Measurements from ENCODE around the gene TFPI2. TPM values are rescaled to one million over a fixed set of nuclear protein-coding genes. Genes with fewer than 3 reads are reported as not detected.

Gene TFPI2
- total RNA-seq, 1 donor from 2014 or later: 14.1 TPM

GRCh38 chr7:93855797-93856196 lies 34.8 kb downstream of the TFPI2 start:
- Mint-ChIP-seq H3K9me3 (ENCODE audit: low read depth) (peaks cover 3% of the 10 kb centered on the region), H3K4me3 (ENCODE audit: unreplicated experiment) (no peak overlapping the region), H3K27me3 (ENCODE audit: low read depth) (peaks cover 4% of the 10 kb centered on the region), H3K27ac (ENCODE audit: unreplicated experiment) (no peak overlapping the region), H3K4me1 (ENCODE audit: low read depth) (no peaks in the 10 kb centered on the region), H3K36me3 (ENCODE audit: low read depth) (no peaks in the 10 kb centered on the region)
- no peak for DNase-seq (ENCODE audit: low spot score)
- TF ChIP-seq, protein P1, sequence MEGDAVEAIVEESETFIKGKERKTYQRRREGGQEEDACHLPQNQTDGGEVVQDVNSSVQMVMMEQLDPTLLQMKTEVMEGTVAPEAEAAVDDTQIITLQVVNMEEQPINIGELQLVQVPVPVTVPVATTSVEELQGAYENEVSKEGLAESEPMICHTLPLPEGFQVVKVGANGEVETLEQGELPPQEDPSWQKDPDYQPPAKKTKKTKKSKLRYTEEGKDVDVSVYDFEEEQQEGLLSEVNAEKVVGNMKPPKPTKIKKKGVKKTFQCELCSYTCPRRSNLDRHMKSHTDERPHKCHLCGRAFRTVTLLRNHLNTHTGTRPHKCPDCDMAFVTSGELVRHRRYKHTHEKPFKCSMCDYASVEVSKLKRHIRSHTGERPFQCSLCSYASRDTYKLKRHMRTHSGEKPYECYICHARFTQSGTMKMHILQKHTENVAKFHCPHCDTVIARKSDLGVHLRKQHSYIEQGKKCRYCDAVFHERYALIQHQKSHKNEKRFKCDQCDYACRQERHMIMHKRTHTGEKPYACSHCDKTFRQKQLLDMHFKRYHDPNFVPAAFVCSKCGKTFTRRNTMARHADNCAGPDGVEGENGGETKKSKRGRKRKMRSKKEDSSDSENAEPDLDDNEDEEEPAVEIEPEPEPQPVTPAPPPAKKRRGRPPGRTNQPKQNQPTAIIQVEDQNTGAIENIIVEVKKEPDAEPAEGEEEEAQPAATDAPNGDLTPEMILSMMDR (IDR thresholded peaks at IDR 0.05): no peak

DNA sequence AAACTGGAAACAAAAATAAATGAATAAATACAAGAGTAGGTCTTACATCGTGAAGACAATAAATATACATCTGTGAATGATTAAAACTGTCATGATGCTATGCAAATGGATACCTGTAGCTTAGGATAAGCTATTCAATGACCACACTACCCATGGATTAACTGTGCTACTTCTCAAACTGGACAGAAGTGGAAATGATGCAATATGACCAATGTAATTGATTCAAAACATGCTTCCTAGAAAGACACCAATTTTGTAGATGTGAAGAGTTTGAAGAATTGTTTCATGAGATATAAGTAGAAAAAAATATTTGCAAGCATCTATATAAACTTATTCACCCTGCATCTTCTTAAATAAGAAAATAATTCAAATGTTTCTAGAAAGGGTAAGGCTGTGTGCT lies 36.1 kb downstream of the TFPI2 start:
- peaks cover 2% of the 10 kb centered on the region for H3K4me1 Mint-ChIP-seq (ENCODE audit: low read depth)
- DNase-seq (ENCODE audit: low spot score): no peak
- no peak overlapping the region for H3K27ac Mint-ChIP-seq (ENCODE audit: unreplicated experiment)
- H3K27me3 Mint-ChIP-seq (ENCODE audit: low read depth): peaks cover 4% of the 10 kb centered on the region
- TF ChIP-seq, protein P1 (IDR thresholded peaks at IDR 0.05): no peak
- peaks cover 3% of the 10 kb centered on the region for H3K9me3 Mint-ChIP-seq (ENCODE audit: low read depth)
- H3K4me3 Mint-ChIP-seq (ENCODE audit: unreplicated experiment): no peak overlapping the region
- no peaks in the 10 kb centered on the region for H3K36me3 Mint-ChIP-seq (ENCODE audit: low read depth)

- TF ChIP-seq, protein P1 (IDR thresholded peaks at IDR 0.05): no peak
- Mint-ChIP-seq H3K4me3 (ENCODE audit: unreplicated experiment) (no peak overlapping the region), H3K4me1 (ENCODE audit: low read depth) (peaks cover 2% of the 10 kb centered on the region)
Measured at GRCh38 chr7:93851536-93851935, 39.0 kb downstream of the TFPI2 start.

DNA sequence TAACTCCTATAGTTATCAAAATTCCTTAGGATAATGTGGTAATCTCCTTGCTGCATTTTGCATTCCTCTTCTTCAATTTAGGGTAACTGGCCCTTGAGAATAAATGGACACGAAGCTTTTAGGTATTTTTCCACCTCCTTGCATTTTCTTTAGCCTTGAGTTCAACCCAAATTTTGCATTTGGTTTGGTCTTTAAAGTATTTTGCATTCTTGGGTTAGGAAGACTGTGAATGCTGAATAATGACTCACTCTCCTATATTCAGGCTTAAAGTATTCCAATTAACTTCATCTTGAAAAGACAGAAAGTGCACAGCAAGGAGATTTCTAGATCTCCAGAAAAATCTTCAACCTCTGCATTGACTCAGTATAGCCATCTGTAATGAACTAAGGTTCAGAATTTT lies 47.3 kb downstream of the TFPI2 start:
- Mint-ChIP-seq H3K4me3 (ENCODE audit: unreplicated experiment) (no peak overlapping the region), H3K27ac (ENCODE audit: unreplicated experiment) (no peak overlapping the region), H3K36me3 (ENCODE audit: low read depth) (no peaks in the 10 kb centered on the region), H3K4me1 (ENCODE audit: low read depth) (peaks cover 22% of the 10 kb centered on the region), H3K9me3 (ENCODE audit: low read depth) (no peaks in the 10 kb centered on the region), H3K27me3 (ENCODE audit: low read depth) (peaks cover 13% of the 10 kb centered on the region)
- TF ChIP-seq, protein P1 (IDR thresholded peaks at IDR 0.05): no peak
- DNase-seq (ENCODE audit: low spot score): no peak

More at GRCh38 chr7:93851536-93851935, 39.0 kb downstream of the TFPI2 start:
- H3K9me3 Mint-ChIP-seq (ENCODE audit: low read depth): peaks cover 3% of the 10 kb centered on the region
- no peaks in the 10 kb centered on the region for H3K36me3 Mint-ChIP-seq (ENCODE audit: low read depth)
- H3K27me3 Mint-ChIP-seq (ENCODE audit: low read depth): peaks cover 4% of the 10 kb centered on the region
- no peak overlapping the region for H3K27ac Mint-ChIP-seq (ENCODE audit: unreplicated experiment)
- no peak for DNase-seq (ENCODE audit: low spot score)

GRCh38 chr7:93838966-93839365 lies 51.6 kb downstream of the TFPI2 start:
- TF ChIP-seq, protein P1 (IDR thresholded peaks at IDR 0.05): no peak
- Mint-ChIP-seq H3K9me3 (ENCODE audit: low read depth) (no peaks in the 10 kb centered on the region), H3K36me3 (ENCODE audit: low read depth) (no peaks in the 10 kb centered on the region), H3K4me3 (ENCODE audit: unreplicated experiment) (no peak overlapping the region), H3K27me3 (ENCODE audit: low read depth) (peaks cover 13% of the 10 kb centered on the region), H3K27ac (ENCODE audit: unreplicated experiment) (no peak overlapping the region), H3K4me1 (ENCODE audit: low read depth) (peaks cover 50% of the 10 kb centered on the region)
- DNase-seq (ENCODE audit: low spot score): no peak
